Kidney (tissue), 14 donors: Measurements from ENCODE around the gene RBM44. TPM values are rescaled to one million over a fixed set of nuclear protein-coding genes. Genes with fewer than 3 reads are reported as not detected.

Source experiments
- DNase-seq, 5 donors: peaks; one replicate each; pipeline ENCODE4 v3.0.0-alpha.2; 2013 to 2020
- FAIRE-seq: peaks from 2 replicates; lab custom pipeline; 2012; peaks lifted over from hg19 to GRCh38; lab: Jason Lieb, UNC
- H3K27ac ChIP-seq, 2 donors: one replicate each; pipeline ENCODE4 v1.7.0; 2013; ENCODE audit warnings: low read depth in 2 of 2, low read length in 2 of 2, inconsistent platforms in 1 of 2
- H3K27me3 ChIP-seq: one replicate; pipeline ENCODE4 v1.7.1; 2013; ENCODE audit warnings: low read length, inconsistent platforms; ENCODE audit not compliant: control insufficient read depth, insufficient read depth
- H3K36me3 ChIP-seq, 3 donors: one replicate each; pipeline versions ENCODE4 v1.7.0 to v1.7.1; 2013; ENCODE audit warnings: low read length in 3 of 3, control low read depth in 1 of 3, inconsistent platforms in 1 of 3; ENCODE audit not compliant: insufficient read depth in 3 of 3, control insufficient read depth in 2 of 3
- H3K4me1 ChIP-seq, 3 donors: one replicate each; pipeline versions ENCODE4 v1.7.0 to v1.7.1; 2013; ENCODE audit warnings: low read length in 3 of 3, inconsistent platforms in 1 of 3, low read depth in 1 of 3; ENCODE audit not compliant: control insufficient read depth in 2 of 3, insufficient read depth in 2 of 3
- H3K4me3 ChIP-seq, 3 donors: one replicate each; pipeline versions ENCODE4 v1.7.0 to v1.8.1; 2013; ENCODE audit warnings: low read length in 3 of 3, control low read depth in 1 of 3, inconsistent platforms in 1 of 3
- H3K9ac ChIP-seq, 3 donors: one replicate each; pipeline versions ENCODE4 v1.7.0 to v1.7.1; 2013; ENCODE audit warnings: low read length in 3 of 3, control low read depth in 1 of 3, inconsistent platforms in 1 of 3
- H3K9me3 ChIP-seq, 3 donors: one replicate each; pipeline versions ENCODE4 v1.7.0 to v1.7.1; 2013; ENCODE audit warnings: low read length in 3 of 3, control low read depth in 1 of 3, inconsistent platforms in 1 of 3; ENCODE audit not compliant: control insufficient read depth in 2 of 3, insufficient read depth in 1 of 3
- CTCF ChIP-seq: IDR thresholded peaks from 3 replicates; pipeline ENCODE4 v1.5.1; 2012; ENCODE audit warnings: mild to moderate bottlenecking, moderate library complexity, borderline replicate concordance; ENCODE audit not compliant: insufficient read depth; ENCODE audit errors: extremely low read depth
- intact Hi-C: fragments of 100-400 bp; cut with DNase I; formaldehyde crosslinking; loops from one replicate; pipeline ENCODE4 v1.11.1; 2022
- polyA plus RNA-seq: library from polyadenylated mRNA; stranded (reverse); fragments of 350-450 nt; fragmentation: Illumina TruSeq; extraction: RNeasy Lipid Tissue Mini Kit (QIAGEN cat#74804); gene quantifications from one replicate; pipeline ENCODE4 v1.2.3, GENCODE V29; 2014; ENCODE audit warnings: low read depth, low replicate concordance; ENCODE audit not compliant: insufficient read depth
- total RNA-seq: library from RNA; stranded (reverse); fragmentation: NEBNext Ultra II Directional; extraction: Animal tissue kit (Norgen Biotek cat#: 25700); gene quantifications from one replicate; pipeline ENCODE4 v1.2.1, GENCODE V29; 2021
- donor health status: control.
- donor health status: control.
- donor health status: control.
- donor health status: control.
- donor health status: control.
- donor health status: DM: yes; HTN: yes; CAD: no.
- donor health status: Normal renal cell carcinoma (clear cell type).

RBM44 gene
- total and polyA plus RNA-seq, 2 donors from 2014 or later = 0.72 TPM; not detected in 1

- H3K4me3 ChIP-seq = no peak overlapping the region
- no peak for TF ChIP-seq CTCF
- intact Hi-C loops = no loop called here
- H3K36me3 ChIP-seq = no peaks in the 10 kb centered on the region
- peaks cover 0 to 14% (median 0%) of the 10 kb centered on the region in 3 donors for H3K9me3 ChIP-seq
- no peak for DNase-seq
- no peak for FAIRE-seq
- H3K27ac ChIP-seq = no peak overlapping the region
- no peaks in the 10 kb centered on the region for H3K27me3 ChIP-seq
- no peak overlapping the region for H3K9ac ChIP-seq
- no peaks in the 10 kb centered on the region for H3K4me1 ChIP-seq
Measured at GRCh38 chr2:237786936-237787335, 11.6 kb upstream of the RBM44 start.

GRCh38 chr2:237790353-237790752, 8.2 kb upstream of the RBM44 start:
- H3K4me3 ChIP-seq = no peak overlapping the region
- no peaks in the 10 kb centered on the region for H3K36me3 ChIP-seq
- H3K27me3 ChIP-seq = no peaks in the 10 kb centered on the region
- no peak for TF ChIP-seq CTCF
- H3K9me3 ChIP-seq = peaks cover 0 to 14% (median 0%) of the 10 kb centered on the region in 3 donors
- DNase-seq (no peak), FAIRE-seq (no peak)
- intact Hi-C loops = no loop called here
- no peak overlapping the region for H3K9ac ChIP-seq
- no peaks in the 10 kb centered on the region for H3K4me1 ChIP-seq
- H3K27ac ChIP-seq = no peak overlapping the region

- Histone ChIP-seq H3K27me3 (no peaks in the 10 kb centered on the region), H3K4me1 (no peaks in the 10 kb centered on the region), H3K9me3 (peaks cover 0 to 2% (median 0%) of the 10 kb centered on the region in 3 donors), H3K9ac (no peak overlapping the region), H3K4me3 (no peak overlapping the region), H3K36me3 (no peaks in the 10 kb centered on the region), H3K27ac (no peak overlapping the region)
- DNase-seq = peak in 1 of 5 donors; percentile 10
- no peak for TF ChIP-seq CTCF
- no peak for FAIRE-seq
- intact Hi-C loops = no loop called here
Measured at GRCh38 chr2:237791977-237792727, 6.4 kb upstream of the RBM44 start.

GRCh38 chr2:237797253-237797652, 1.3 kb upstream of the RBM44 start:
- no peak for DNase-seq
- Histone ChIP-seq H3K9me3 (no peaks in the 10 kb centered on the region), H3K36me3 (no peaks in the 10 kb centered on the region), H3K27me3 (no peaks in the 10 kb centered on the region), H3K4me1 (no peaks in the 10 kb centered on the region), H3K27ac (no peak overlapping the region), H3K9ac (no peak overlapping the region), H3K4me3 (no peak overlapping the region)
- intact Hi-C loops = no loop called here
- FAIRE-seq = no peak
- TF ChIP-seq CTCF = no peak
